Type B pancreatic cell (in vitro differentiated cells): ENCODE measurements around the gene COL24A1. TPM values are rescaled to one million over a fixed set of nuclear protein-coding genes. Genes with fewer than 3 reads are reported as not detected.
A peak's percentile ranks its signal among the peaks of the same experiment; 100 is the strongest.

Source experiments
- DNase-seq: peaks from one replicate; pipeline ENCODE4 v3.0.0; 2021; ENCODE audit warnings: mixed read lengths; ENCODE audit not compliant: unreplicated experiment; ENCODE audit errors: extremely low spot score
- H3K27ac Mint-ChIP-seq: 2 replicates; pipeline ENCODE4 v1.8.0; 2021; ENCODE audit warnings: mild to moderate bottlenecking, mixed read lengths
- H3K27me3 Mint-ChIP-seq: 2 replicates; pipeline ENCODE4 v1.8.0; 2021; ENCODE audit warnings: mixed read lengths
- H3K36me3 Mint-ChIP-seq: 2 replicates; pipeline ENCODE4 v1.8.0; 2021; ENCODE audit warnings: mixed read lengths
- H3K4me1 Mint-ChIP-seq: one replicate; pipeline ENCODE4 v1.8.0; 2021; ENCODE audit warnings: mixed read lengths; ENCODE audit not compliant: unreplicated experiment
- H3K4me3 Mint-ChIP-seq: 2 replicates; pipeline ENCODE4 v1.8.0; 2021; ENCODE audit warnings: mild to moderate bottlenecking, mixed read lengths
- H3K9me3 Mint-ChIP-seq: 2 replicates; pipeline ENCODE4 v1.8.0; 2021; ENCODE audit warnings: mixed read lengths
- CTCF ChIP-seq: fragments of 200-600 bp; sonication (generic); conservative IDR thresholded peaks from 2 replicates; pipeline ENCODE4 v1.5.0; 2021; ENCODE audit warnings: antibody characterized with exemption, mild to moderate bottlenecking
- long read RNA-seq: library from polyadenylated mRNA; unstranded; transcript quantifications from one replicate; pipeline ENCODE4 v2.0.0, GENCODE V29; 2020
- total RNA-seq: library from RNA; stranded (reverse); gene quantifications from 2 replicates; pipeline ENCODE4 v1.2.1, GENCODE V29; 2021; ENCODE audit warnings: low replicate concordance

The COL24A1 gene
- 0.33 and 7.2 TPM in 2 replicates for total RNA-seq
- long read RNA-seq: 0 reads

- Mint-ChIP-seq H3K4me1 (peaks cover 17% of the 10 kb centered on the region), H3K4me3 (peak within 1 kb of the TSS; percentile 90), H3K27ac (peak within 1 kb of the TSS; percentile 25), H3K36me3 (no peaks in the 10 kb centered on the region), H3K27me3 (peaks cover 78% of the 10 kb centered on the region), H3K9me3 (no peaks in the 10 kb centered on the region)
- no peak for TF ChIP-seq CTCF
- peak; percentile 76 for DNase-seq
These were observed at the start of gene COL24A1 for GRCh38 chr1:86156566-86157455. TSS of gene COL24A1 (minus strand) at chr1:86156772. CDS start at chr1:86156396, 376 bp downstream.

GRCh38 chr1:86205741-86206140 is 49.2 kb upstream of the COL24A1 start:
- Mint-ChIP-seq H3K27me3 (no peaks in the 10 kb centered on the region), H3K36me3 (no peaks in the 10 kb centered on the region), H3K4me3 (no peak overlapping the region), H3K27ac (no peak overlapping the region), H3K9me3 (no peaks in the 10 kb centered on the region), H3K4me1 (no peaks in the 10 kb centered on the region)
- no peak for TF ChIP-seq CTCF
- DNase-seq: no peak

DNA sequence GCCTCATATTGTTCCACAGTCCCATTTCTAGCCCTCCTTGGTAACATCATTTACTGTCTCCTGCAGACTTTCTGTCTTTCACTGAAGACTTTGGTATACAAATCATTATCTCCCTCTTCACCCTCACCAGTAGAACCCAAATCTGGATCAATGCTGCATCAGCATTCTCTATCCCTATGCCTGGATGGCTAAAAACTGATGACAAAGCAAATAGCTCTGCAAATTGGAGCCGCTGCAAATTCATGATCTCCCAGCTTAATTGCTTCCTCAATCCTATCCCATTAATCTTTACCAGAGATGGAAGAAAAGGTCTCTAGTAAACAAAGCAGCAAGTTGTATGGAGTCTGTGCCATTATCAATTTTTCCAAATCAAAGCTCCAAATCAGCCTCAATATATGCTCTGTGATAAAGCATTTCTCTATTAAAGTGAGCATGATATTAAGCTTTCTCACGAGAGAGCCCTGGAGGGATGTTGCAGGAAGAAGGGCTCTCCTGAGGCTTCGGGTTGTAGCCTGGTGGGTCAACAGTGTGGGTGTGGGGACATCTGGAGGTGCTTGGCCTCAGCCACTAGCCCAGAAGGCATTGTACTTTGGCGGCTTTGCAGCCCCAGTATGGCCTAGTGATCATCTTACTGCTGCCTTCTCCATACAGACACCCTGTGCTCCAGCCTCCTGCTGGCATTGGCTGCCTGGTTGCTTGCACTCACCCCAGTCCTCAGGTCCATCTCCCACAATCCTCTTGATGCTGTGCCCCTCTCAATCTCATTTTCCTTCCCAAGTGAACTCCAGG is 46.2 kb upstream of the COL24A1 start:
- Mint-ChIP-seq H3K36me3 (no peaks in the 10 kb centered on the region), H3K4me1 (no peaks in the 10 kb centered on the region), H3K4me3 (no peak overlapping the region), H3K27me3 (no peaks in the 10 kb centered on the region), H3K9me3 (no peaks in the 10 kb centered on the region), H3K27ac (no peak overlapping the region)
- DNase-seq: no peak
- no peak for TF ChIP-seq CTCF

- H3K27ac Mint-ChIP-seq: no peak overlapping the region
- TF ChIP-seq CTCF: no peak
- no peak for DNase-seq
- H3K9me3 Mint-ChIP-seq: no peaks in the 10 kb centered on the region
- no peaks in the 10 kb centered on the region for H3K36me3 Mint-ChIP-seq
- peaks cover 7% of the 10 kb centered on the region for H3K4me1 Mint-ChIP-seq
- H3K4me3 Mint-ChIP-seq: no peak overlapping the region
- no peaks in the 10 kb centered on the region for H3K27me3 Mint-ChIP-seq
These were observed 44.7 kb upstream of the COL24A1 start for GRCh38 chr1:86201311-86201710.

DNA sequence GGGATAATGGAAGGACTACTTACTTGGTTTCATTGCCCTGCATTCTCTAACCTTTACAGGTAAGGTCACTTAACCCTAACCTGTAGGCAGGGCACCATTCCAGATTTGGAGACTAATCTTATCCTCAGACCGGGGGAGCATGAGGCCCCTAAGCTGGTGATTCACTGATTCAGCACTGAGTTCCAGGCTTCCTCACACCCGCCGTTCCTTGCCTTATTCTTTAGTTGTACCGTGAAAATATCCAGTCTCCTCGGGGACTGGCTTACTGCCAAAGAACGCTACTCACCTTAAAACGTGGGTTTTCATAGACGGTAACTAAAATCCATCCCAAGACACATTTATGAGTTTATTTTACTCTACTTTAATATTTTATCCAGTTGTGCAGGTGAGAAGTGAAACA is 44.3 kb upstream of the COL24A1 start:
- Mint-ChIP-seq H3K4me3 (no peak overlapping the region), H3K9me3 (no peaks in the 10 kb centered on the region), H3K27ac (no peak overlapping the region), H3K27me3 (no peaks in the 10 kb centered on the region), H3K4me1 (peaks cover 11% of the 10 kb centered on the region), H3K36me3 (no peaks in the 10 kb centered on the region)
- no peak for DNase-seq
- no peak for TF ChIP-seq CTCF
